NCI-H1105 treated with DMSO at 0.1 percent for 48 hours (cell line): ENCODE measurements around the gene ZNG1F.
"Not testable (repeated sequence)": the region's sequence is repeated elsewhere in the genome, so short reads cannot be mapped to it uniquely, and the experiment has no call there.

Experiments used
- DNase-seq: peaks from one replicate; lab custom pipeline; 2025; lab: John Stamatoyannopoulos, UW

ZNG1F gene

DNA sequence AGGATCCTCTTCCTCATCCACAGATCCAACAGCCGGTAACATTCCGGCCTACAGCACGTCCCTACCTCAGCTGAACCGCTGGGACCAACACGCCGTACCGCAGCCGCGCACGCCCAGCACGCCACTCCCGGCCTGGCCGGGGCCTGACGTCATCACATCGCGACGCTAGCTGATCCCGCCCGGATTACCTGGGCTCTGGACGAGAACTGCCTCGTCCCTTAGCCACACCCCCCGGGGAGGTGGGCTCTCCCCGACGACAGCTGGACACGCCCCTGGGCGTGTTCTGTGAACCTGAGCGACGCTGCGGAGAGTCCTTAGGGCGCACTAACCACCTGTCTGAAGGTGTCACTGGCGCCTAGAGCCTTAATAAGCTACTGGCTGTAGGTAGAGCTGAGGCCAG lies at the start of gene ZNG1F:
Gene ZNG1F (minus strand): TSS at position 101 of the 400 bp plus-strand sequence. CDS start 59 bp downstream, at position 42.
- not testable (repeated sequence) for DNase-seq

DNA sequence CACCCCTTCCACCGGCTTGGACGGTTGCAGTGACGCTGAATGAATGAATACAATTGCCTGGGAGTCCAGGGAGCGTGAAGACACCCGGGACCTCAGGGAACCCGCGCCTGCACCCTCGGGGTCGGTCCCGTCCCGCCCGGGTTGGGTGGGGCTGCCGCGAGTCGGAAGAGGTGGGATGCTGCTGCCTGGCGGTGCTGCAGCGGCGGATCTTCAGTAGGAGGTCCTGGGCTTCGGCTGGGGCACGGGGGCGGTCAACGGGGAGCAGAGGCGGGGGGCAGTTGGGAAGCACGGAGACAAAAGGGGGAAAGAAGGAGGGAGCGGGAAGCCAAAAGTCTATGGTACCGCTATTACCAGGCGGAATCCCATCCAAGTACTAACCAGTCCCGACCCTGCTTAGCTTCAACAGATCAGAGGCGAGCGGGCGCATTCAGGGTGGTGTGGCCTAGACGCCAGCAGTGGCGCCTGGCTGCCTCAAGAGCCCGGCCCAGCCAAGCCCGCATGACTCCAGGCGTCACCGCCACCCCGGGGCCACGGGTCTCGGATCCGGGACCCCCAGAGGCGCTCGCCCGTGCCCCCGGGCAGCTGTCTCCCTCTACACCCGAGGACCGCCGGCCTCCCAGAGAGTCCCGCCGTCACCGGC lies 48.1 kb upstream of the ZNG1F start:
- DNase-seq = not testable (repeated sequence)

- DNase-seq = not testable (repeated sequence)
These were observed 47.5 kb upstream of the ZNG1F start for GRCh38 chr9:41236486-41237109.

DNA sequence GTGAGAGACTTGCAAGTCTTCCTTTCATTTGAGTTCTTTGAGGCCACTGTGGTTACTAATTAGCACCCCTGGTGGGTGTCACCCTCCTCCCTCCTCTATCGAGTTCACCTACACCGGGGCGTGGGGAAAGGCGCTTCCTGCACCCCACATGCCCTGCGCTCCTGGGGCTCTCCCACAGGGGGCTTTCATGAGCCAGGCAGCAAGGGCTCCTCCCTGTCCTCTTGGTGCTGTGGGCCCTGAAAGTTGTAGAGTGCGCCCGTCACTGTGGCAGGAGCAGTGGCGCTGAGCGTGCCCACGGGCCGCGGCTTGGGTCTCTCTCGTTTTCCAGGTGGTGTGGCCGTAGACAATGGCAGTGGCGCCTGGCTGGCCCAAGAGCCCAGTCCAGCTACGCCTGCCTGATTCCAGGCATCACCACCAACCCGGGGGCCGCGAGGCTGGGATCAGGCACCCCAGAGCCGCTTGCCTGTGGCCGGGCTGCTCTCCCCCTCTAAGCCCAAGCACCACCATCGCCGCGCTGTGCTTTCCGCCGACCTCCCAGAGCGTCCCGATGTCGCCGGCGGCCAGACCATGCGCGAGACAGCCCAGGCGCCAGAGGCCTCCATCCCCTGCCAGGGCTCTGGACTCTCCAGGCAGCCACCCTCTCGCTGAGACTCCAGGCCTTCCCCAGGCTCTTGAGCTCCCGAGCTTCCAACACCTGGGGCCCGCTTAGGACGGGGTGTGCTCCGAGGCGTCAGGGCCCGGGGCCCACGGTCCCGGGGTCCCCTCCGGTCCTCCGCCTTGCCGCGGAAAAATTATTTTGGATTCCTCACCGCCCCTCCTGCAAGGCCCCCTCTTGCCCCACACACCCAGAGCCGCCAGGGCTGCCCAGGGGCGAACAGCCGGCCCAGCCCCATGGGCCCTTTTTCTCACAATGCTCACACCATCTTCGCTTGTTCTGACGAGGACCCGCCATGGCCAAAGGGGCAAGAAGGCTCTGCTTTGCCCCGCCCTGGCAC lies 46.0 kb upstream of the ZNG1F start:
- DNase-seq = not testable (repeated sequence)

- not testable (repeated sequence) for DNase-seq
These were observed 45.1 kb upstream of the ZNG1F start for GRCh38 chr9:41234221-41234620.

DNA sequence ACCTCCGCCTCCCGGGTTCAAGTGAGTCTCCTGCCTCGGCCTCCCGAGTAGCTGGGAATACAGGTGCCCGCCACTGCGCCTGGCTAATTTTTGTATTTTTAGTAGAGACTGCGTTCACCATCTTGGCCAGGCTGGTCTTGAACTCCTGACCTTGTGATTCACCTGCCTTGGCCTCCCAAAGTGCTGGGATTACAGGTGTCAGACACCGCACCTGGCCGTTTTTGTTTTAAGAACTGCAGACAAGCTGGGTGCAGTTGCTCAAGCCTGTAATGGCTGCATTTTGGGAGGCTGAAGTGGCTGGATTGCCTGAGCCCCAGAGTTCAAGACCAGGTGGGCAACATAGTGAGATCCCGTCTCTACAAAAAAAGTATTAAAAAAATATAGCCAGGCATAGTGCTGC lies 43.2 kb upstream of the ZNG1F start:
- DNase-seq = not testable (repeated sequence)

GRCh38 chr9:41230418-41230817 lies 41.3 kb upstream of the ZNG1F start:
- DNase-seq = not testable (repeated sequence)

DNA sequence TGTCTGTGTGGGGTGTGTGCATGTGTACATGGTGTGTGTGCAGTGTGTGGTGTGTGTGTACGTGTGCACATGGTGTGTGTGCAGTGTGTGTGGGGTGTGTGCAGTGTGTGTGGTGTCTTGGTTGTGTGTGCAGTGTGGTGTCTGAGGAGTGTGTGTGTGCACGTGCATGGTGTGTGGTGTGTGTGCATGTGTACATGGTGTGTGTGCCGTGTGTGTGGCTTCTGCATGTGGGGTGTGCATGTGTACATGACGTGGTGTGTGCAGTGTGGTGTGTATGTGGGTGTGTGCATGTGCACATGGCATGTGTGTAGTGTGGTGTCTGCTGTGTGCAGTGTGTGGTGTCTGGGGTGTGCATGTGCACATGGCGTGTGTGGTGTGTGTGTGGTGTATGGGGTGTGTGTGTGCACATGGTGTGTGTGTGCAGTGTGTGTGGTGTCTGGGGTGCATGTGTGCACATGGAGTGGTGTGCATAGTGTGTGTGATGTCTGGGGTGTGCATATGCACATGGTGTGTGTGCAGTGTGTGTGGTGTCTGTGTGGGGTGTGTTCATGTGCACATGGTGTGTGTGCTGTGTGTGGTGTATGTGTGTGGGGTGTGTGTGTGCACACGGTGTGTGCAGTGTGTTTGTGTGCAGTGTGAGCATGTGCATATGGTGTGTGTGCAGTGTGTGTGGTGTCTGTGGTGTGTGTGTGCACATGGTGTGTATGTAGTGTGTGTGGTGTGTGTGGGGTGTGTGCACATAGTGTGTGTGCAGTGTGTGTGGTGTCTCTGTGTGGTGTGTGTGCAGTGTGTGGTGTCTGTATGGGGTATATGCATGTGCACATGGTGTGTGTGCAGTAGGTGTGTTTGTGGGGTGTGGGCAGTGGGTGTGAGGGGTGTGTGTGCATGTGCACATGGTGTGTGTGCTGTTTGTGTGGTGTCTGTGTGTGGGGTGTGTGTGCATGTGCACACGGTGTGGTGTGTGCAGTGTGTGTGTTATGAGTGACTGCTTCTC lies 40.6 kb upstream of the ZNG1F start:
- DNase-seq = no peak

- DNase-seq = not testable (repeated sequence)
These were observed 30.7 kb upstream of the ZNG1F start for GRCh38 chr9:41219831-41220230.

GRCh38 chr9:41188439-41188838 lies 678 bp downstream of the ZNG1F start:
- DNase-seq = not testable (repeated sequence)

GRCh38 chr9:41174994-41175393 lies 14.1 kb downstream of the ZNG1F start:
- DNase-seq = not testable (repeated sequence)

DNA sequence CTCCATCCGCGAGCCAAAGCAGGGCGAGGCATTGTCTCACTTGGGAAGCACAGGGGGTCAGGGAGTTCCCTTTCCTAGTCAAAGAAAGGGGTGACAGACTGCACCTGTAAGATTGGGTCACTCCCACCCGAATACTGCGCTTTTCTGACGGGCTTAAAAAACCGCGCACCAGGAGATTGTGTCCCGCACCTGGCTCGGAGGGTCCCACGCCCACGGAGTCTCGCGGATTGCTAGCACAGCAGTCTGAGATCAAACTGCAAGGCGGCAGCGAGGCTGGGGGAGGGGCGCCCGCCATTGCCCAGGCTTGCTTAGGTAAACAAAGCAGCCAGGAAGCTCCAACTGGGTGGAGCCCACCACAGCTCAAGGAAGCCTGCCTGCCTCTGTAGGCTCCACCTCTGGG lies 39.0 kb downstream of the ZNG1F start:
- not testable (repeated sequence) for DNase-seq

DNA sequence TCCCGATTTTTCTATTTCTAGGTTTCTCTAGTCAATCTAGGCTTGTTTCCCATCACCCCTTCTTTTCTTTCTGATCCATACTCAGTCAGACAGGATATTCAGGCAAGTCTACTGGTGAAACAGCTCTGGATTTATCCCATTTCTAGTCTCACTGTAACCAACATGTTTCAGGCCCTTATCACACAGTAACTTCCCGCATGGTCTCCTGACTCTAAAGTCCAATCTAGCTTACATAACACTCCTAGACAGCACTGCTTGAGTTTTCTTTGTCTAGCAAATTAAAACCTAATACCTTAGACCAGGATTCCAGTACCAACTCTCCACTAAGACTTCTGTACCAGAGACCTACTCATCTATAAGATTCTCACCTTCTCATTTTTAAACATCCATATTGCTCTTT lies 47.2 kb downstream of the ZNG1F start:
- not testable (repeated sequence) for DNase-seq

DNA sequence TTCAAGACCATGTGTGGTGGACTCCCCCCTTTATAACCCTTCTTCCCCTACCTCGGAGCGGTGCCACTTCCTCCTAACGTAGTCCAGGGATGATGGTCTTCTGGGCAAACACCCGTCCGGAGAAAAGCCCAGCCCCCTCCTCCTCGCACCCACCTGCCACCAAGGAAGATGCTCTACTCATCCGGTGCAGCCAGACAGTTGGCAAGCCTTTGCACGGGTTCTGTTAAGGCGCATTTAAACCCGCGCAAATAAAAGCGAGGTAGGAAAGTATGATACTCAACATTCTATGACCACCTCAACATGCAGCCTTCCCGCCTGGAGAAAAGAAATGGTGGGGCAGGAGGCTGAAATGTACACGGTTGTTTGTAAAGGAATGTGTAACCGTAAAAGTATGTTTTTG lies 60.5 kb downstream of the ZNG1F start, which contains the start of gene FOXD4L6:
Gene FOXD4L6 (minus strand): TSS at position 101 of the 400 bp plus-strand sequence. CDS start 298 bp downstream, outside the sequence.
- not testable (repeated sequence) for DNase-seq

DNA sequence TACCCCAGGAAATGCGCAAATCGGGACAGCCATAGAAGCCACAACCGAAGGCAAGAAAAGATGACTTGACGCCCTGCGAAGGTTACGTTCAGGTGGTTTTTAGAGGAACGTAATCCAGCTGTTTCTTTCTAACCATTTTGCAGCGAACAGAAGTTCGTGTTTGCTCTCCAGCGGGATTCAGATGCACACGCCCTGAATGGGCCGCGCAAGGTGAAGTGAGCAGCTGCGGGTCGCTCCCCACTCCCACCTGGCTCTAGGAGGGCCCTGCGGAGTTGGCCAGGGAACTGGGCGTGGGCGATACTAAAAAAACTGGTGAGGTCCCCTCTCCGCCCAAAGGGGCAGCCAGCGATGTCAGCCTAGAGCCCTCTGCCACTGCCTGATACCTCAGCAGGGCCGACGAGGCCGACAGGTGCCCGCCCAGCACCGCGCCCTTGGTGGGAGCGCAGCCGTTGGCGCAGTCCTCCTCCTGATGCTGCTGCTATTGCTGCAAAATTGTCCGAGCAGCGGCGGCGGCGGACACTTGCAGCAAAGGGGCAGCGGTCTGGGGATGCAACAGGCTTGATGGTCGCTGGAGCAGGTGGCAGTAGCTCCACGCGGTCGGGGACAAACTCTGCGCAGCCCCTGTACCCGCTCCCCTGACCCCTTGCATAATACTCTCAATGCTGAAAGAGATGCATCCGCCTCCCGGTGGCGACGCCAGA lies 62.2 kb downstream of the ZNG1F start:
- not testable (repeated sequence) for DNase-seq

GRCh38 chr9:41125936-41126335 lies 63.2 kb downstream of the ZNG1F start:
- not testable (repeated sequence) for DNase-seq

DNA sequence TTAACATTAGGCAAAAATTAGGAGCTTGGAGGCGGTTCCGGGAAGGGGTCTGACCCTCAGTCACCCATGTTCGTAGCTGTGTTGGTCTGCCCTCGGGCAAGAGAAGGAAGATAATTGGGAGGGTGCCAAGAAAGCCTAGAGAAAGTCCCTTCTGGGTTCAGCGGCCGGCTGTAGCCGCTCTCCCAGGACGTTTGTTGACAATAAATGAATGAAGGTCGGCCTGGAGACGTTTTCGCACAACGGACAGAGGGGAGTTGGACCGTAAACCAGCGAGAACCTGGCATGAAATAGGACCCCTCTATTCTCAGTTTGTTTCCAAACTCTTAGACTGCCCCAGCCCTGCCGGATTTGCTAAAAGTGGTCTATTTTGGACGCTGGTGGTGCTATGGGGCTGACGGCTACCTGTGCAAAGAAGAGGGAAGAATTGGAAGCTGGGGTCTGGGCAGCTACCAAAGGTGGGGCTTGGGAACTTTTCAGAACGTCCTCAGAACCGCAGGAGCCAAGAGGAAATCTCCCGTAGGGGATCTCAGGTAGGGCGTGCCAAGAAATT lies 63.9 kb downstream of the ZNG1F start:
- DNase-seq = not testable (repeated sequence)

DNA sequence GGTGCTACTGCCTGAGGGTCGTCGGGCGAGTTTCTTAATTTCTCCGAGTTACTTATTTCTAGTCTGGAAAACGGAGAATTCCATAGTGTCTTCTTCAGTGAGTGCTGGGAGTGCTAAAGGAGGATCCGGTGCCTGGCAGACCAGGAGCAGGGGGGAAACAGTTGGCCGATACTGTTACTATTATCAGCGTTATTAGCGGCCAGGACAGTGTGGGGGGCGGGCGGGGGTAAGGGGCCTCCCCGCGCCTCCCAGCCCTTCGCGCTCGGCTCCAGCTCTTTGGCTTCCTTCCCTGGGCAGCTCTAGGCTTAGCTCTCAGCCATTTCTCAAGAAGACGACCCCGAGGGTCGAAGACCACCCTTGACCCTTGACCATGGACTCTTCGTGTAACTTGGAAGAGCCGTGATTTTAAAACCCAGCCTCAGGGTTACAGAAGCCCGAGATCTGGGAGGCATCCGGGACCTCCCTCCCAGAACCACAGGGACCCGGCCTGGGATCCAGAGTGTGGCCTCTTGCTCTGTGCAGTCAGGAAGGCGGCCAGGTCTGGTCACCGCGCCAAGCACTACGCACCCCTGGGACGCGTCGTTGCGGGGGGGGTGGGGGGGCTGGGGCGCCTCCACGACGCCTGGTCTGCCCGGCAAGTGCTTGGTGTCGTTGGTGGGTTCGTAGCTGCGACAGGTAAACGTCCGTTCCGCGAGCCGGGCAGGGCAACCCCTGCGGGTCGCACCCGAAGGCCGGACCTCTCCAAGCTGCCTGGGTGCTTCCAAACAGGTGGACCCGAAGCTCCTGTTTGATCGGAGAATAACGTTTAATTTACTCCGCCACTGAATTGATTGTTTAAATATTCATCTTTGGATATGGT lies 64.6 kb downstream of the ZNG1F start:
- not testable (repeated sequence) for DNase-seq

DNA sequence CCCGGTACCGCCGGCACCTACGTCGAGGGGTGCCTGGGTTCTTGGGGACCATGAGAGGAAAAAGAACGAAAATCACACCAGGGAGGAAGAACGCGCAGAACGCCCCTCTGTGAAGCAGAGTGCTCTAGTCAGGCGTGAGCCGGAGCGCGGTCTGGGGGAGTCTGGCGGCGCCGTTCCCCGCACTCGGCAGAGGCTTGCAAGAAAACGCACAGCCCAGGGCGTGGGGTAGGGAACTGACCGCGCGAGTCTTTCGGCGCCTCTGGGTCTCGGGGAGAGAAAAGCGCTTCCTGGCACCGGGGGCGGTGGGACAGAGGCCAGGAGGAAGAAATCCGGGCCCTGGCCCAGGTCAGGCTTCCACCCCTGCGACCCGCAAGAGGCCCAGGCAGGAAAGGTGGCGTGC lies 65.3 kb downstream of the ZNG1F start:
- not testable (repeated sequence) for DNase-seq
